Dermis blood vessel endothelial cell (primary cell): ENCODE results near the gene MAP3K14. TPM values are rescaled to one million over a fixed set of nuclear protein-coding genes. Genes with fewer than 3 reads are reported as not detected.
"Not testable (repeated sequence)": the region's sequence is repeated elsewhere in the genome, so short reads cannot be mapped to it uniquely, and the experiment has no call there.

Experiments
- DNase-seq: peaks from one replicate; pipeline ENCODE4 v3.0.0; 2010
- total RNA-seq: library from RNA; depleted of rRNA; stranded (reverse); fragments of >200 nt; gene quantifications from 2 replicates; pipeline ENCODE4 v1.2.3, GENCODE V29; 2014

MAP3K14 gene
- total RNA-seq, 1 donor from 2014 or later, result 3.2 TPM

DNA sequence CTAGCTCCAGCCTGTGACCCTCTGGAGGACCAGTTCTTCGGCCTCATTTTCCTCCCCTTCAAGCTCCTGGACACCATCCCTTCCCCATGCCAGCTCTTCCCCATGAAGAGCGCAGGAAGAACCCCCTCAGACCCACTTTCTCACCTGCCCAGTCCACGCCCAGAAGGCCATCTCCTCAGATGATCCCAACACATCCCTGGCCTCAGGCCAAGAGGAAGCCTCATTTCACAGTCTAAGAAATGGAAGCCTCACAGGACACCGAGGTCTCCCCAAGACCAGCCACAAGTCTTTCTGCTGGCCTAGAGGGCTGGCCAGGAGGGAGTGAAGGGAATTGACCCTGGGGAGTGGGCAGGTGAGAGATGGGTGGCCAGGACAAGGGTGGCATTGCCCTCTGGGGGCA, 62.9 kb downstream of the MAP3K14 start:
- DNase-seq, result no peak

DNA sequence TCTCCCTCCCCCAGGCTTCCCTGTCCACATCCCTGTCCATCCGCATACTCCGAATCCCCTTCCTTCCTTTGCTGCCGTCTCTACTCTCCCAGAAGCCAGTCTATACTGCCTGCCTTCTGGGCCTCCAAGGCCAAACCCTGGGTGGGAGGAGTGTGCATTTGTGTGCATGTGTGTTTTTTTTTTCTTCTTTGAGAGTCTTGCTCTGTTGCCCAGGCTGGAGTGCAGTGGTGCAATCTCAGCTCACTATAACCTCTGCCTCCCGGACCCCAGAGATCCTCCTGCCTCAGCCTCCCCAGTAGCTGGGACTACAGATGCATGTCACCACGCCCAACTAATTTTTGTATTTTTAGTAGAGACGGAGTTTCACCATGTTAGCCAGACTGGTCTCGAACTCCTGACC, 63.6 kb downstream of the MAP3K14 start:
- DNase-seq, result not testable (repeated sequence)

DNA sequence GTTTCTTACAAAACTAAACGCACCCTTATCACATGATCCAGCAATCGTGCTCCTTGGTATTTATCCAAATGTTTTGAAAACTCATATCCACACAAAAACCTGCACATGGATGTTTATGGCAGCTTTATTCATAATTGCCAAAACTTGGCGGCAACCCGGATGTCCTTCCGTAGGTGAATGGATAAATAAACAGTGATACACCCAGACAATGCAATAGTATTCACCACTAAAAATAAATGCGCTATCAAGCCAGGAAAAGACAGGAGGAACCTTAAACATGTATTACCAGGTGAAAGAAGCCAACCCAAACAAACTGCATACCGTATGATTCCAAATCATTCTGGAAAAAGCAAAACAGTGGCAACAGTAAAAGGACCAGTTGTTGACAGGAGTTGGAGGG, 64.9 kb downstream of the MAP3K14 start:
- DNase-seq, result peak; percentile 23

DNA sequence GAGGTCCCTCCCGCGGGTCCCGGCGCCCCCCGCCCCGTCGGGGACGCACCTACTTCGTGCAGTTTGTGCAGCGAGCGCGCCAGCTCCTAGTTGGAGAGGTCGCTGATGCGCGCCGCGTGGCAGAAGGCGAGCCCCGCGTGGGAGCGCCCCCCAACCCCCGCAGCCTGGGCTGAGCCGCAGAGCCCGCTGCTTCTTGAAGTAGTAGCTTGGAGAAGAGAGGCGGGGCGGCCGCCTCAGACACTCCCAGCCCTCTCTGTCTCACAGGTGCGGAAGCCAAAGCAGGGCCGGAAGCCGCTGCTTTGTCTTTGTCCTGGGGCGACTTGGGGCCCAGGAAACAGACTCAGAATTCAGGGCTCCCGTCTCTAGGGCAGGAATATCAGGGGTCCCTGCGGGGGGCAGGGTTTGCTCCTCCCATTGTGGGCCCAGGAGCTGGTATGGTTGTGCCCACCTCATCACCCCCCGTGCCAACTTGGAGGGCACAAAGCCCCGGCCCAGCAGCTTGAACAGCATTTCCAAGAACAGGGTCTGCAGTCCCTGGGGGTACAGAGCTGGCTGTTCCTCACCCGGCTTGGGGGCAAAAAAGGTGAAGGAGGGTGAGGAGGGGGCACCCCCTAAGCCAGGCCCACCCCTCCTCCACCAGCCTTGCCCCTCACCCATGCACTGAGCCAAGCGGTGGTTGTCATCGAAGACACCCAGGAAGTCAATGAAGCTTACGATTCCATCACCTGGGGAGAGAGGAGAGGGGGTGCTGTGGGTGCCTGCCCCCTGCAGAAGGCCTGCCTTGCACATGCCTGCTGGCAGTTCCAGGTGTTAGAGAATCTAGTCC, 68.5 kb downstream of the MAP3K14 start:
- DNase-seq, result no peak

DNA sequence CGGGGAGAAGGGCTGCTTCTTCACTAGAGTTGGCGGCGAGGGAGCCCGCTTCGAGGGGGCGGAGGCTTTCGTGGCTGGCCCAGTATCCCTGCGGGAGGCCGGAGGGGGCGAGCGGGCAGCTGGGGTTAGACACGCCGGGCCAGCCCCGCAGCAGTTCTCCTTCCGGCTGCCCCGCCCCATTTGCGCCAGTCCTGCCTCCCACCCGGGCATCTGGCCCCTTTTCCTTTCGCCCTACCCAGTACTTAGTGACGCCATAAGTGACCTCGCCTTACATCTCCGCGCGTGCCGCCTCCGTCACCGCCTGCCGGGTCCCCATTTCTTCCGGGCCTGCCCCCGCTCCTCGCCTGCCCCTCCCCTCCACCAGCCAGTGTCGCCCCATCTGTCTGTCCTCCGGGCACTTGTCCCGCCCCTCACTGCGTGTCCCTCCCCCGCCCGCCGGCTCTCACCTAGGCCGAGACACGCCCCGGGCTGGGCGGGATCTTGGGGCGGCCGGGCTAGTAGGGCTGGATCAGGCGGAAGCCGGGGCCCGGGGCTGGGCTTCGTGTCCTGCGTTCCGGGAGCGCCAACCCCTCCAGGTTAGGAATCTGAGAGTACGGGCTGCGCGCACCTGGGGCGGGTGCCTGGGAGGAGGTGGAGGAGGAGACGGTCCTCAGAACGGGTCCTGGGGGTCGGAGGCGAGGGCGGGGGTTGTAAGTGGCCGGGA, 69.2 kb downstream of the MAP3K14 start:
- peak; percentile 37 for DNase-seq

DNA sequence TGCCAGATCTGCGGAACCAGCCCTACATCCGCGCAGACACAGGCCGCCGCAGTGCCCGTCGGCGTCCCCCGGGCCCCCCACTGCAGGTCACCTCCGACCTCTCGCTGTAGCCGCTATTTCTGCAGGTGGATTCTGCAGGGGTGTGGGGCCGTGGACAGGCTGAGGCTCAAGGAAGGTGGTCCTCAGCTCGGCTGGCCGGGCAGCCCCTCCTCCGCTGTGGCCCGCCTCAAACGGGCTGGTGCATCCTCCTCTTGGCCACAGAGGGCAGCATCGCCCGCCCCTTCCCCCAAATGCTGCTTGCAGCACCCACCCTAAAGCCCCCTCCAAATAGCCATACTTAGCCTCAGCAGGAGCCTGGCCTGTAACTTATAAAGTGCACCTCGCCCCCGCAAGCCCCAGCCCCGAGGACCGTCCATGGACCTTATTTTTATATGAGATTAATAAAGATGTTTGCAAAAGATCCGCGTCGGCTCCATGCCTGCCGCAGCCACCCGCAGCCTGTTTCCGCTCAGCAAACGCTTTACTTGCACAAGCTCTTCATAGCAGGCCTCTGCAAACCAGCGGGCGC, 69.9 kb downstream of the MAP3K14 start:
- peak; percentile 29 for DNase-seq

DNA sequence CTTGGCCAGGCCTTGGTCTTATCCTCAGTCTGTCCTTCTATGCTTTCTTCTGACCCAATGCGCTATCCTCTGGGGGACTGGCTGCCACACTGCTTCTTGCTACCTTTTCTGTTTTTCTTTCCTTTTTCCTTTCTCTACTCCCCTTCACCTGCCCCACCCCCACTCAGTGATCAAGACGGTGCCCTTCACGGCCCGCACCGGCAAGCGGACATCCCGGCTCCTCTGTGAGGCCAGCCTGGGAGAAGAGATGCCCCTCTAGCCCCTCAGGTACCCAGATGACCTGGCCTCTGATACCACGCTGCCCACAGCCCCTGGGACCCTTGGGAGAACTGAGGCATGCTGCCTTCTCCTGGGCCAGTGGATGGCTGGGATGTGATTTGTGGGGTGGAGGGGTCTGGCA, 70.5 kb downstream of the MAP3K14 start:
- DNase-seq, result no peak

DNA sequence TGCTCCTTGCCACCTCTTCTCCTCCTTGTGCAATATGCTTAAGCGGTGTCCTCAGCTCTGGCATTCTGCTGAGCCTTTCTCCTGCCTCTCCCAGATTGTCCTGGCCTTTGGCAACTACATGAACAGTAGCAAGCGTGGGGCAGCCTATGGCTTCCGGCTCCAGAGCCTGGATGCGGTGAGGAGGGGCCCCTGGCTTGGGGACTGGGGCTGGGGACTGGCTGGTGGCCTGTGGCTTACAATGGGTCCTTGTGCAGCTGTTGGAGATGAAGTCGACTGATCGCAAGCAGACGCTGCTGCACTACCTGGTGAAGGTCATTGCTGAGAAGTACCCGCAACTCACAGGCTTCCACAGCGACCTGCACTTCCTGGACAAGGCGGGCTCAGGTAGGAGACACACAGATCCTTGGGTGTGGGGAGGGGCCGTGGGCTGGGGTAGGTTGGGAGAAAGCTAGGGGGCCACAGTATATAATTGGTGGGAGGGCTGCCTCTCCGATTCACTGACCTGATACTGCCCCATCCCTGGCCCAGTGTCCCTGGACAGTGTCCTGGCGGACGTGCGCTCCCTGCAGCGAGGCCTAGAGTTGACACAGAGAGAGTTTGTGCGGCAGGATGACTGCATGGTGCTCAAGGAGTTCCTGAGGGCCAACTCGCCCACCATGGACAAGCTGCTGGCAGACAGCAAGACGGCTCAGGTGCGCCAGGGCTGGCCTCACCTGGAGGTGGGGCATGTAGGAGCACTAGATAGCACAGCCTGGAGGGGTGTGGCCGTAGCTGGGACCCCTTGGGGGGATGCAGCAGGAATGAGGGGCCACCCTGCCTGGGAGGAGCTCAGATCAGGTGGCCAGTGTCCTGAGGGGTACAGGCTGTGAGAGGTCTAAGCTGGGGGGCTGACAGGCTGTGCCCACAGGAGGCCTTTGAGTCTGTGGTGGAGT, 71.8 kb downstream of the MAP3K14 start:
- DNase-seq, result no peak

DNA sequence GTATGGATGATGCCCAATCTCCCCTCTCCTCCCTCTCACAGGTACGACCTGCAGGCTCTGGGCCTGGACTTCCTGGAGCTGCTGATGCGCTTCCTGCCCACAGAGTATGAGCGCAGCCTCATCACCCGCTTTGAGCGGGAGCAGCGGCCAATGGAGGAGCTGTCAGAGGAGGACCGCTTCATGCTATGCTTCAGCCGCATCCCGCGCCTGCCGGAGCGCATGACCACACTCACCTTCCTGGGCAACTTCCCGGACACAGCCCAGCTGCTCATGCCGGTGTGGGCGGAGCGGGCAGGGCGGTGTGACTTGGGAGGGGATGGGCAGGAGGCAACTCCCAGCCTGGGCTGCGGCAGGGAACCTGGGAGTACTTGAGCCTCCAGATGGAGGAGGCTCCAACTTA, 73.1 kb downstream of the MAP3K14 start:
- DNase-seq, result no peak

DNA sequence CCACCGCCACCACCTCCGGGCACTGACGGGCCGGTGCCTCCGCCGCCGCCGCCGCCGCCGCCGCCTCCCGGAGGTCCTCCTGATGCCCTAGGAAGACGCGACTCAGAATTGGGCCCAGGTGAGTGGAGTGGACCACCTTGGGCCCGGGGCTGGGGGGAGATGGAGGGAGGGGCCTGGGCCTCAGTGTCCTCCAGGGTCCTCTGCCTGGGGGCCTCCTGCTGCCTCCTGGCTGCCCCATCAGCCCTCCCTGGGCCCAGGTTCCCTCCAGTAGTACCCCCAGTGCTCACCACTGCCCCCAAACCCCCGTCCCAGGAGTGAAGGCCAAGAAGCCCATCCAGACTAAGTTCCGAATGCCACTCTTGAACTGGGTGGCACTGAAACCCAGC, 74.8 kb downstream of the MAP3K14 start:
- no peak for DNase-seq

DNA sequence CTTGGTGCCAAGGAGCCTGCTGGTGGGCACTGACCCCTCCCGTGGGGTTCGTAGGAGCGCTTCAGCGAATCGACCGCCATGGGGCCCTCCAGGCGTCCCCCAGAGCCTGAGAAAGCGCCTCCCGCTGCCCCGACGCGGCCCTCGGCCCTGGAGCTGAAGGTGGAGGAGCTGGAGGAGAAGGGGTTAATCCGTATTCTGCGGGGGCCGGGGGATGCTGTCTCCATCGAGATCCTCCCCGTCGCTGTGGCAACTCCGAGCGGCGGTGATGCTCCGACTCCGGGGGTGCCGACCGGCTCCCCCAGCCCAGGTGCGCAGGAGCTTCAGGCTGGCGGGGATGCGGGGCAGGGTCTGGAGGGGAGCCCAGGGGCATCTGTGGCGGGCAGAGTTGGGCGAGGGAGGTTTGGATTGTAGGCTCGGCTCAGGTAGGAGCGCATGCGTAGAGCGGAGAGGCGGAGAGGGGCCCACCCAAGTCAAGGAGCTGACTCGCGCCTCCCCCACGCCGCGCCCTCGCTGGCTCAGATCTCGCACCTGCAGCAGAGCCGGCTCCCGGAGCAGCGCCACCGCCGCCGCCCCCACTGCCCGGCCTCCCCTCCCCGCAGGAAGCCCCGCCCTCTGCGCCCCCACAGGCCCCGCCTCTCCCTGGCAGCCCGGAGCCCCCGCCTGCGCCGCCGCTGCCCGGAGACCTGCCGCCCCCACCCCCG, 75.3 kb downstream of the MAP3K14 start:
- no peak for DNase-seq

DNA sequence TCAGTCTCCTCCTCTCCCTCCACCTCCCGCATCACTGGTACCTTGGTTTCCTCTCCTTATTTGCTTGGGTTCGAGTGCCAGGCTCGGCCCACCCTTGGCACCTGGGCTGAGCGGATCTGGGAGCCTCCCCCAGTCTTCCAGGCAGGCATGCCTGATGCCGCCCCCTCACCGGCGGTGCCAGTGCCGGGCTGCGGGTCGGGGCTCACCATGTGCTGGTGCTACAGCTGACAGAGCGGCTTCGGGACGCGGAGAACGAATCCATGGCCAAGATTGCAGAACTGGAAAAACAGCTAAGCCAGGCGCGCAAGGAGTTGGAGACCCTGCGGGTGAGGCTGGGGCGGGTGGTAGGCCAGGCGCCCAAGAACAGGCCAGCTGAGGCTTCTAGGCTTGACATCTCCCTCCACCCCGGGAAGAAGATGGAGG, 75.9 kb downstream of the MAP3K14 start:
- no peak for DNase-seq

DNA sequence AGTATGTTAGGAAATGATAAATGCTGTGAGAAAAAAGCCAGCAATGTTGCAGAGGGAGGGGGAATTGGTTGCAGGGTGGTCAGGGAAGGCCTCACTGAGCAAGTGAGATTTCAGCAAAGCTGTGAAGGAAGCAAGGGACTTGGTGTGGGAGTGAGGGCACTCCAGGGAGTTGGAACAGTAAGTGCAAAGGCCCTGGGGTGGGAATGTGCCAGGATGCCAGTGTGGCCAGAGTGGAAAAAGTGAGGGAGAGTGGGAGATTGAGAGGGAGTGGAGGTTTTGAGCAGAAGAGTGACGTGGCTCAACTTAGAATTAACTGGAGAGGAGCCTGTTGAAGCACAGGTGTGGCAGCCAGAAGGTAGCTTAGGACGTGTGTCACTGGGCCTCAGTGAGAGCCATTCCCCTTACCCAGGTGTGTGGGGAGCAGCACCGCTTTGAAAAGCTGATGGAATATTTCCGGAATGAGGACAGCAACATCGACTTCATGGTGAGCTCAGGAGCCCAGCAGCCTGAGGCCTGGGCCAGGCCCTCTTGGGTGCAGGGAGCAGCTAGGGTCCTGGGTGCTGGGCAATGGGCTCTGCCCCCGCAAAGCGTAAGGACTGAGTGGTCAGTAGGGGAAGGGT, 78.6 kb downstream of the MAP3K14 start:
- DNase-seq, result no peak

DNA sequence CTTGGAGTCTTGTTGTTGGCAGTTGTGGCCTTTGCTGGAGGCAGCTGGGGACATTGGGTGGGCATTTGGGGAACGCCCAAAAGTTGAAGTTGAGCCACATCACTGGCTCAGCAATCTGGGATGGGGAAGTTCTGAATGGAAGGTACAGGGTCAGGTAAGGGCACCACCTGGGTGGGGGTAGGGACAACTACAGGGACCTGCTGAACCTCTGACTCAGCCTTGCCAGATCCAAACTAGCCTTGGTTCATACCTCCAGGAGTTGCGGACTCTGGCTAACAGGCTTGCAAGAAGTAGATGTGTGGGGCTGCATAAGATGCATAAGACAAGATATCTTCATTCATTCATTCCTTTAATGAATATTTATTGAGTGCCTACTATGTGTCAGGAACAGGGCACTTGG, 79.1 kb downstream of the MAP3K14 start:
- no peak for DNase-seq

DNA sequence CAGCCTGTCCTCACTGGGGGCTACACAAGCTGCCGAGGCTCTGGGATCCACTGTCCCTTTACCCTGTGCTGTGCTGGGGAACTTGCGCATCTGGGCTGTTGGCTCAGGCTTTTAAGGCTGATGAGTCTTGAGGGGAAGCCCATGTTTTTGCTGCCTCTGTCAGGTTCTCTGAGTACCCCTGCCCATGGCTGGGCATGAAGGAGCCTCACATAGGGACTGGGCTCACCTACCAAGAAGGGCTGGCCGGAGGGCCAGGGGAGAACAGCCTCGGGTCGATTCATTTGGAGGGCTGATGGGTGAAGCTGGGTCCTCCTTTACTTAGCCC, 80.6 kb downstream of the MAP3K14 start:
- no peak for DNase-seq

DNA sequence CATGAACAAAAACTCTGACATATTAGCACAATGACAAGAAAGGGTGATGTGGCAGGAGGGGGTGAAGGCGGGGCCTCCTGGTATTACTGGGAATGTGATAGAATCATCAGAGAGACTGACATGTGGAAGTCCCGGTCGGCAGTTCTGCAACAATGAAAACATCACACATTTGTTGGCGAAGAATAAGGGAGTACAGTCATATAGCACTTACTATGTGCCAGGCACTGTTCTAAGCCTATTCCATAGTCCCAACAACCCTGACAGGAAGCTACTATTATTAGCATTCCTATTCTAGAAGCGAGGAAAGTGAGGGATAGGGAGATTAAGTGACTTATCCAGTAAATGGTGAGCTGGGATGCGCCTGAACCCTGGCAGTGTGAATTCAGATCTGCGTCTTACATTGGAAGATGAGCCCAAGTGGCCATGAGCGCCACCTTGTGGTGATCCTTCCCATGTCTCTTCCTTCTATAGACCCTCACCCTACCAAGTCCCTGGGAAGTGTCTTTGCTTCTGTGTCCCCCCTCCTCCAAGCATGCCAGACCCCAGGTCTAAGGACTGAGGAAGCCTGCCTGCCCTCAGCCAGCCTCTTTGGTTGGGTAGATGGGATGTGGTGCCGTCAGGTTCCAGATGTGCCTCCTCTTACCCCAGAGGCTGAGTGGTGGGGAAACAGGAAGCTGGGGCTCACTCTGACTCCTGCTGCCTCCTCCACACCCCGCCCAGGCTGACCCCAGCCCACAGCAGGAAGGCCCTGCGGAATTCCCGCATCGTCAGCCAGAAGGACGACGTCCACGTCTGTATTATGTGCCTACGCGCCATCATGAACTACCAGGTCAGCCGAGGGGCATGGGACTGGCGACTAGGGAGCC, 81.2 kb downstream of the MAP3K14 start:
- DNase-seq, result peak; percentile 89

DNA sequence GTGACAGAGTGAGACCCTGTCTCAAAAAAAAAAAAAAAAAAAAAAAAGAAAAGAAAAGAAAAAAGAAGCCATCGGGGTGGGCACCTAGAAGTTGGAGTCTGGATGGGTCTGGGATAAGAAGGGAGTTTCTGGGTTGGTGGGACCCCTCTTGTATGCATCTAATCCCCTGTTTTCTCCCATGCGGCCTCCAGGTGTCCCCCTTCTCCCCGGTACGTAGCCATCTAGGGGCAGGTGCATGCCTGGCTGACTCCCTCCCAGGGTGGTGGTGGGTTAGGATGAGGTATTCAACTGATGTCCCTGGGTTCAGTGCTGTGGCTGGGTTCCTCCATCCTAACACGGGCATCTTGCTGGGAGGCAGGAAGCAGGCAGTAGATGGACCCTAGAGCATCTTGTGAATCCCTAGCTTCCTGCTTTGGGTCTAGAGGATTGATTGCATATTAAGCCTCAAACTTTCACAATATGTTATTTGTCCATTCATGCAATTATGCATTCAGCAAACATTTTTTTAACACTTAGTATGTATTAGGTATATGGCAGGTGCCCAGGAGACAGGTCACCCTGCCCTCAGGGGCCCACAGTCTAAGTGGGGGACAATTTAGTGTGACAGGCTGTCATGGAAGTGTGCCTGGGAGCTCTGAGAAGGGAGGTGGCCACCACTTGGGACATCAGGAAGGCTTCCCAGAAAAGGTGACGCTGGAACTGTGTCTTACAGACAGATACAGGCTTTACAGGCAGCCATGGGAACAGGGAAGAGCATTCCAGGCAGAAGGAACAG, 82.0 kb downstream of the MAP3K14 start:
- no peak for DNase-seq

DNA sequence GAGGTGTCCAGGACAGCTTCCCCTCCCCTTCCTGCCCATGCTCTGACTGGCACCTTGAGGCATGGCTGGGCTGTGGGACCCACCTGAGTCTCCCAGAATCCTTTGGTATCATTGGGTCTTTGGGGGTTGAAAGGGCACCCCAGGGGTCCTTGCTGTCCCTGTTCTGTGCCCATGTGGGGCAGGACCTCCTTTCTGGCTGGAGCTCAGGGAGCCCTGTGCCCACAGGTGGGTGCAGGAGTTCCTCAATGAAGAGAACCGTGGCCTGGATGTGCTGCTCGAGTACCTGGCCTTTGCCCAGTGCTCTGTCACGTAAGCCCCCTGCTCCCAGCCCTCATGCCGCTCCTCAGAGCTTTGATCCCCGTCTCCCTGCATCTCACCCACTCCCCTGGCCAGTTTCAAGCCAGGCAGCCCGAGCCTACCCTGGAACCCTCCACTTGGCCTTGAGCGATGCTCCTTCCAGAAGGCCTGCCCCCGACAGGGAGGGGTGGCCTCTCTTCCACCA, 83.3 kb downstream of the MAP3K14 start:
- DNase-seq, result no peak

DNA sequence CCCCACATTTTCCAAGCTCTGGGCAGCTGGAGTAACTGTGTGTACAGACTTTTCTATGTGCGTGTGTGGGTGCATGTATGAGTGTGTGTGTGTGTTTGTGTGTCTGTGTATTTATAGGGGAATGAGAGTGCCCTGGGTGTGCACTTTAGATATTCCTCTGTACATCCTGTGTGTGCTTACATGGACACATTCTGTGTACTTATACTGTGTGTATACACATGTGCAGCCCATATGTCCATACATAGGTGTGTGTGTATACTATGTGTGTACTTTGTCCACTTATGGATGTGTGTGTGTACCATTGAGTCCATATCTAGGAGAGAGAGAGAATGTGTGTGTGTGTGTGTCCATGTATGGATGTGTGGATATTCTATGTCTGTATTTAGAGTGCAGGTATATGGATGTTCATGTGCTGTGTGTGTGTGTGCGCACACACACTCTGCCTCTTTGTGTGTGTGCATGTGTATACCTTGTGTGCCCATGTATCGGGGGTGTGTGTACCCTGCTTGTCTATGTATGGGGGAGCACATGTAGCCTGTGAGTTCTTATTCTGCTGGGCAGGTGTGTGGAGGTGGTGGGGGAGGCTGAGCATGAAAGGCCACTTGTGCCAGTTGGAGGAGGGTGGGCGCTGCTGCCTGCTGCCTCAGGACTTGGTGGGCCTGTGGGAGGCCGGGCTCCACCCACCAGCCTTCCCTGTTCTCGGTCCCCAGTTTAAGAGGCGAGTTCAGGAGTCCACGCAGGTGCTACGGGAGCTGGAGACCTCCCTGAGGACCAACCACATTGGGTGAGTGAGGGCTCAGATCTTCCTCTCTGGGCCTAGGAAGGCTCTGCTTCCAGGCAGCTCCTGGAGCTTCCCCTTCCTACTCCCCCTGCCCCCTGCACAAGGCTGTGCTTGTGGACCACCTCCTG, 84.1 kb downstream of the MAP3K14 start:
- no peak for DNase-seq
